A549 (cell line): Measurements from ENCODE around the gene DNAJB6.

Experiments used
- HDAC2 ChIP-seq: fragments of 200-600 bp; sonication (generic); IDR thresholded peaks from 2 replicates; pipeline ENCODE4 v1.6.1; 2016
- KDM5A ChIP-seq: fragments of 200-600 bp; sonication (generic); IDR thresholded peaks from 2 replicates; pipeline ENCODE4 v1.6.1; 2016; ENCODE audit warnings: antibody characterized with exemption, mild to moderate bottlenecking
- RAD21 ChIP-seq, 2 experiments: fragments of >200 bp in 1 of 2; sonication (Bioruptor Twin) in 1 of 2; formaldehyde crosslinking in 1 of 2; IDR thresholded peaks in 1 of 2; conservative IDR thresholded peaks in 1 of 2; 2 replicates in 1 of 2; 3 replicates in 1 of 2; pipeline ENCODE4 v1.6.1; 2012 to 2018; ENCODE audit warnings: inconsistent platforms in 1 of 2
- RCOR1 ChIP-seq: fragments of 150-350 bp; IDR thresholded peaks from 2 replicates; pipeline ENCODE4 v1.6.1; 2014; ENCODE audit warnings: antibody characterized with exemption, low read length, low read depth
- RFX5 ChIP-seq: fragments of 450-650 bp; IDR thresholded peaks from 2 replicates; pipeline ENCODE4 v1.7.1; 2014; ENCODE audit warnings: antibody characterized with exemption, mild to moderate bottlenecking, moderate library complexity
- SMC3 ChIP-seq: fragments of >200 bp; sonication (Bioruptor Twin); formaldehyde crosslinking; IDR thresholded peaks from 3 replicates; pipeline ENCODE4 v1.6.1; 2018; ENCODE audit warnings: inconsistent platforms
- TF ChIP-seq, protein P1 (sequence below): fragments of >200 bp; sonication (Bioruptor Twin); formaldehyde crosslinking; IDR thresholded peaks from 3 replicates; pipeline ENCODE4 v1.5.1; 2016
- TF ChIP-seq, protein P2 (sequence below): IDR thresholded peaks from 2 replicates; pipeline ENCODE4 v1.6.1; 2012
- TF ChIP-seq, protein P3 (sequence below): fragments of 200-600 bp; sonication (generic); IDR thresholded peaks from 2 replicates; pipeline ENCODE4 v1.6.1; 2016; ENCODE audit warnings: antibody characterized with exemption, mild to moderate bottlenecking, moderate library complexity

DNA sequence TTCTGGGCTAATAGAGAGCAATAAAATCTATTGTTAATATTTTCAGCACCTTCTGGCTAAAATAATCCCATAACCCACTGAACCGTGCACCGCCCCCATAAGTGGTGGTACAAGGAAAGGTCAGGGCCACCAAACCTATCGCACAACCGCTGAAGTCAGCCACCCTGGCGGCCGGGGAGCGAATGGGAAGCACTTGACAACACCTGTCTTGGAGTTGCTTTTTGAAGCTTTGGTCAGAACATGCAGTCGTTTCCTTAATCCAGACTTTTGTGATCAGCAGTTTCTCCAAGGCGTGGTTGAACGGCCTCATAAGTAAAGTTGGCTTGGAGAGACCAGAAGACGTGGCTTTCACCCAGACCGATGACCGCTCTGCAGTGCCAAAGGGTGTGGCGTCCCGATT is 97.4 kb downstream of the DNAJB6 start:
- TF ChIP-seq, protein P1, sequence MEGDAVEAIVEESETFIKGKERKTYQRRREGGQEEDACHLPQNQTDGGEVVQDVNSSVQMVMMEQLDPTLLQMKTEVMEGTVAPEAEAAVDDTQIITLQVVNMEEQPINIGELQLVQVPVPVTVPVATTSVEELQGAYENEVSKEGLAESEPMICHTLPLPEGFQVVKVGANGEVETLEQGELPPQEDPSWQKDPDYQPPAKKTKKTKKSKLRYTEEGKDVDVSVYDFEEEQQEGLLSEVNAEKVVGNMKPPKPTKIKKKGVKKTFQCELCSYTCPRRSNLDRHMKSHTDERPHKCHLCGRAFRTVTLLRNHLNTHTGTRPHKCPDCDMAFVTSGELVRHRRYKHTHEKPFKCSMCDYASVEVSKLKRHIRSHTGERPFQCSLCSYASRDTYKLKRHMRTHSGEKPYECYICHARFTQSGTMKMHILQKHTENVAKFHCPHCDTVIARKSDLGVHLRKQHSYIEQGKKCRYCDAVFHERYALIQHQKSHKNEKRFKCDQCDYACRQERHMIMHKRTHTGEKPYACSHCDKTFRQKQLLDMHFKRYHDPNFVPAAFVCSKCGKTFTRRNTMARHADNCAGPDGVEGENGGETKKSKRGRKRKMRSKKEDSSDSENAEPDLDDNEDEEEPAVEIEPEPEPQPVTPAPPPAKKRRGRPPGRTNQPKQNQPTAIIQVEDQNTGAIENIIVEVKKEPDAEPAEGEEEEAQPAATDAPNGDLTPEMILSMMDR: no peak
- no peak for TF ChIP-seq RAD21 (conservative IDR thresholded peaks at IDR 0.05 in 1 of 2, IDR thresholded peaks at IDR 0.05 in 1 of 2)
- TF ChIP-seq, protein P2, sequence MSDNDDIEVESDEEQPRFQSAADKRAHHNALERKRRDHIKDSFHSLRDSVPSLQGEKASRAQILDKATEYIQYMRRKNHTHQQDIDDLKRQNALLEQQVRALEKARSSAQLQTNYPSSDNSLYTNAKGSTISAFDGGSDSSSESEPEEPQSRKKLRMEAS: no peak
- TF ChIP-seq, protein P3, sequence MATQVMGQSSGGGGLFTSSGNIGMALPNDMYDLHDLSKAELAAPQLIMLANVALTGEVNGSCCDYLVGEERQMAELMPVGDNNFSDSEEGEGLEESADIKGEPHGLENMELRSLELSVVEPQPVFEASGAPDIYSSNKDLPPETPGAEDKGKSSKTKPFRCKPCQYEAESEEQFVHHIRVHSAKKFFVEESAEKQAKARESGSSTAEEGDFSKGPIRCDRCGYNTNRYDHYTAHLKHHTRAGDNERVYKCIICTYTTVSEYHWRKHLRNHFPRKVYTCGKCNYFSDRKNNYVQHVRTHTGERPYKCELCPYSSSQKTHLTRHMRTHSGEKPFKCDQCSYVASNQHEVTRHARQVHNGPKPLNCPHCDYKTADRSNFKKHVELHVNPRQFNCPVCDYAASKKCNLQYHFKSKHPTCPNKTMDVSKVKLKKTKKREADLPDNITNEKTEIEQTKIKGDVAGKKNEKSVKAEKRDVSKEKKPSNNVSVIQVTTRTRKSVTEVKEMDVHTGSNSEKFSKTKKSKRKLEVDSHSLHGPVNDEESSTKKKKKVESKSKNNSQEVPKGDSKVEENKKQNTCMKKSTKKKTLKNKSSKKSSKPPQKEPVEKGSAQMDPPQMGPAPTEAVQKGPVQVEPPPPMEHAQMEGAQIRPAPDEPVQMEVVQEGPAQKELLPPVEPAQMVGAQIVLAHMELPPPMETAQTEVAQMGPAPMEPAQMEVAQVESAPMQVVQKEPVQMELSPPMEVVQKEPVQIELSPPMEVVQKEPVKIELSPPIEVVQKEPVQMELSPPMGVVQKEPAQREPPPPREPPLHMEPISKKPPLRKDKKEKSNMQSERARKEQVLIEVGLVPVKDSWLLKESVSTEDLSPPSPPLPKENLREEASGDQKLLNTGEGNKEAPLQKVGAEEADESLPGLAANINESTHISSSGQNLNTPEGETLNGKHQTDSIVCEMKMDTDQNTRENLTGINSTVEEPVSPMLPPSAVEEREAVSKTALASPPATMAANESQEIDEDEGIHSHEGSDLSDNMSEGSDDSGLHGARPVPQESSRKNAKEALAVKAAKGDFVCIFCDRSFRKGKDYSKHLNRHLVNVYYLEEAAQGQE: no peak
- no peak for TF ChIP-seq SMC3
- TF ChIP-seq KDM5A: no peak
- no peak for TF ChIP-seq RFX5
- TF ChIP-seq HDAC2: no peak
- no peak for TF ChIP-seq RCOR1
